K562 (cell line): ENCODE data around the gene GLRX2. TPM values are rescaled to one million over a fixed set of nuclear protein-coding genes. Genes with fewer than 3 reads are reported as not detected.

Experiments used
- ARID1B ChIP-seq: fragments of 450-650 bp; IDR thresholded peaks from 2 replicates; pipeline ENCODE4 v1.6.1; 2016; ENCODE audit warnings: antibody characterized with exemption, mild to moderate bottlenecking, inconsistent platforms
- CBFA2T3 ChIP-seq: fragments of 450-650 bp; IDR thresholded peaks from 2 replicates; pipeline ENCODE4 v1.6.1; 2017
- DNMT1 ChIP-seq: fragments of 450-650 bp; IDR thresholded peaks from 2 replicates; pipeline ENCODE4 v1.6.1; 2016; ENCODE audit warnings: antibody characterized with exemption, mild to moderate bottlenecking
- EGR1 ChIP-seq: fragments of 450-650 bp; conservative IDR thresholded peaks from 2 replicates; pipeline ENCODE4 v1.6.1; 2017; ENCODE audit warnings: mild to moderate bottlenecking
- FOSL1 ChIP-seq: fragments of 200-800 bp; sonication (Bioruptor generic); conservative IDR thresholded peaks from 2 replicates; pipeline ENCODE4 v1.6.1; 2016; ENCODE audit warnings: missing genetic modification characterization, missing compliant biosample characterization
- GABPB1 ChIP-seq: sonication (generic); formaldehyde crosslinking; IDR thresholded peaks from 2 replicates; pipeline ENCODE4 v1.8.0; 2022; ENCODE audit warnings: mild to moderate bottlenecking, missing genetic modification reagents
- GATAD2B ChIP-seq: fragments of 450-650 bp; IDR thresholded peaks from 2 replicates; pipeline ENCODE4 v1.6.1; 2017; ENCODE audit warnings: mild to moderate bottlenecking, borderline replicate concordance
- NCOA2 ChIP-seq, 2 experiments: fragments of 450-650 bp; IDR thresholded peaks; 2 replicates each; pipeline ENCODE4 v1.6.1; 2018; ENCODE audit warnings: mild to moderate bottlenecking in 2 of 2, moderate library complexity in 1 of 2; ENCODE audit not compliant: partially characterized antibody in 2 of 2
- NCOR1 ChIP-seq: fragments of 450-650 bp; IDR thresholded peaks from 2 replicates; pipeline ENCODE4 v1.6.1; 2016; ENCODE audit warnings: mild to moderate bottlenecking, moderate library complexity
- NFIC ChIP-seq: fragments of 450-650 bp; IDR thresholded peaks from 2 replicates; pipeline ENCODE4 v1.6.1; 2017; ENCODE audit warnings: mild to moderate bottlenecking, inconsistent platforms
- RBM39 ChIP-seq: fragments of 200-400 bp; formaldehyde crosslinking; optimal IDR thresholded peaks from 2 replicates; pipeline ENCODE3; 2018; ENCODE audit warnings: low read depth, low read length
- SMARCE1 ChIP-seq: fragments of 450-650 bp; IDR thresholded peaks from 2 replicates; pipeline ENCODE4 v1.7.1; 2016; ENCODE audit warnings: mild to moderate bottlenecking
- STAT5A ChIP-seq: IDR thresholded peaks from 2 replicates; pipeline ENCODE4 v1.6.1; 2012; ENCODE audit warnings: low read length, inconsistent platforms, borderline replicate concordance
- TBP ChIP-seq: optimal IDR thresholded peaks from 2 replicates; pipeline ENCODE3; 2011; ENCODE audit warnings: low read depth, low read length, improper control_type of control experiment
- TEAD4 ChIP-seq, 2 experiments: sonication (generic) in 1 of 2; formaldehyde crosslinking in 1 of 2; IDR thresholded peaks; 2 replicates each; pipeline versions ENCODE4 v1.6.1 to v1.8.0; 2012 to 2022; ENCODE audit warnings: borderline replicate concordance in 1 of 2, inconsistent platforms in 1 of 2, low read length in 1 of 2, mild to moderate bottlenecking in 1 of 2, missing genetic modification reagents in 1 of 2
- TOE1 ChIP-seq, 2 experiments: fragments of 450-650 bp in 1 of 2; sonication (generic) in 1 of 2; formaldehyde crosslinking in 1 of 2; IDR thresholded peaks; 2 replicates each; pipeline versions ENCODE4 v1.7.1 to v1.8.0; 2016 to 2022; ENCODE audit warnings: borderline replicate concordance in 2 of 2, mild to moderate bottlenecking in 2 of 2, antibody characterized with exemption in 1 of 2, inconsistent platforms in 1 of 2, low read depth in 1 of 2, missing genetic modification reagents in 1 of 2, moderate library complexity in 1 of 2
- ZNF518B ChIP-seq: fragments of 250-450 bp; sonication (Bioruptor Pico); IDR thresholded peaks from 2 replicates; pipeline ENCODE4 v1.5.0; 2021; ENCODE audit warnings: mild to moderate bottlenecking, moderate library complexity
- polyA plus RNA-seq, 8 experiments: library from polyadenylated mRNA; depleted of rRNA in 4 of 8; stranded (reverse) in 5 of 8; unstranded in 3 of 8; fragments of >200 nt; fragmentation: Nextera tagmentation in 2 of 8; fragmentation: Illumina TruSeq in 1 of 8; extraction: Ambion mirVana in 2 of 8; extraction: Trizol in 1 of 8; gene quantifications; 2 replicates each; pipeline versions ENCODE4 v1.2.1 to v1.2.3, GENCODE V29; 2011 to 2014; ENCODE audit warnings: inconsistent platforms in 1 of 8, missing spikeins in 1 of 8
- total RNA-seq, 7 experiments: library from RNA; depleted of rRNA in 6 of 7; stranded (reverse); fragments of >200 nt in 6 of 7; fragmentation: Illumina TruSeq in 2 of 7; extraction: Trizol in 2 of 7; gene quantifications; 2 replicates each; pipeline versions ENCODE4 v1.2.1 to v1.2.3, GENCODE V29; 2011 to 2021; ENCODE audit warnings: low replicate concordance in 1 of 7
- TF ChIP-seq, protein P1 (sequence below): fragments of 200-400 bp; formaldehyde crosslinking; IDR thresholded peaks from 2 replicates; pipeline ENCODE4 v1.6.1; 2017; ENCODE audit warnings: mild to moderate bottlenecking, low read depth, low read length, moderate library complexity
- TF ChIP-seq, protein P2 (sequence below): fragments of 450-650 bp; IDR thresholded peaks from 2 replicates; pipeline ENCODE4 v1.6.1; 2016
- TF ChIP-seq, protein P3 (sequence below): fragments of 150-350 bp; conservative IDR thresholded peaks from 2 replicates; pipeline ENCODE4 v1.6.1; 2014; ENCODE audit warnings: low read length

GLRX2 gene
- total and polyA plus RNA-seq, 9 of the 15 experiments (the other 6 are each of a cell fraction or from before 2014, with no cell fraction given), result 13.3 to 82.6 (median 55.1) TPM

DNA sequence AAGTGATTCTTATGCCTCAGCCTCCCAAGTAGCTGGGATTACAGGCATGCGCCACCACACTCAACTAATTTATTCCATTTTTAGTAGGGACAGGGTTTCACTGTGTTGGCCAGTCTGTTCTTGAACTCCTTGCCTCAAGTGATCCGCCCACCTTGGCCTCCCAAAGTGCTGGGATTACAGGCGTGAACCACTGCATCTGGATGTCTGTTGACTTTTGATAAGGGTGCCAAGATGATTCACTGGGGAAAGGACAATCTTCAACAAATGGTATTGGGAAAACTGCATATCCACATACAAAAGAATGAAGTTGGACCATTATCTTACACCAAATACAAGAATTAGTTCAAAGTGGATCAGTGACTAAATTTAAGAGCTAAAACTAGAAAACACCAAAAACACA, 26.0 kb downstream of the GLRX2 start (continued):
- TF ChIP-seq, protein P1, sequence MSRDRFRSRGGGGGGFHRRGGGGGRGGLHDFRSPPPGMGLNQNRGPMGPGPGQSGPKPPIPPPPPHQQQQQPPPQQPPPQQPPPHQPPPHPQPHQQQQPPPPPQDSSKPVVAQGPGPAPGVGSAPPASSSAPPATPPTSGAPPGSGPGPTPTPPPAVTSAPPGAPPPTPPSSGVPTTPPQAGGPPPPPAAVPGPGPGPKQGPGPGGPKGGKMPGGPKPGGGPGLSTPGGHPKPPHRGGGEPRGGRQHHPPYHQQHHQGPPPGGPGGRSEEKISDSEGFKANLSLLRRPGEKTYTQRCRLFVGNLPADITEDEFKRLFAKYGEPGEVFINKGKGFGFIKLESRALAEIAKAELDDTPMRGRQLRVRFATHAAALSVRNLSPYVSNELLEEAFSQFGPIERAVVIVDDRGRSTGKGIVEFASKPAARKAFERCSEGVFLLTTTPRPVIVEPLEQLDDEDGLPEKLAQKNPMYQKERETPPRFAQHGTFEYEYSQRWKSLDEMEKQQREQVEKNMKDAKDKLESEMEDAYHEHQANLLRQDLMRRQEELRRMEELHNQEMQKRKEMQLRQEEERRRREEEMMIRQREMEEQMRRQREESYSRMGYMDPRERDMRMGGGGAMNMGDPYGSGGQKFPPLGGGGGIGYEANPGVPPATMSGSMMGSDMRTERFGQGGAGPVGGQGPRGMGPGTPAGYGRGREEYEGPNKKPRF, result no peak
- TF ChIP-seq ARID1B (peak; percentile 86), GATAD2B (no peak), TOE1 (IDR thresholded peaks at IDR 0.05; ENCODE audit: borderline replicate concordance) (no peak), TOE1 (CRISPR knock-in tag; IDR thresholded peaks at IDR 0.05; ENCODE audit: borderline replicate concordance, low read depth) (no peak), CBFA2T3 (peak; percentile 91), GABPB1 (CRISPR knock-in tag) (no peak), NCOA2 (IDR thresholded peaks at IDR 0.05; ENCODE audit: partially characterized antibody in 2 of 2) (no peak), RBM39 (no peak), TBP (no peak), SMARCE1 (peak; percentile 61; the same call in 1 of the 2 replicates), DNMT1 (no peak), EGR1 (peak; percentile 82), NFIC (peak; percentile 46), ZNF518B (CRISPR knock-in tag) (no peak), STAT5A (0 out of 2 replicates have a peak, but pooled peaks have one; percentile 23), FOSL1 (tag) (peak; percentile 71), TEAD4 (IDR thresholded peaks at IDR 0.05; ENCODE audit: low read length) (peak; percentile 53; the same call in 1 of the 2 replicates), TEAD4 (CRISPR knock-in tag; IDR thresholded peaks at IDR 0.05; ENCODE audit: borderline replicate concordance) (no peak), NCOR1 (peak; percentile 69)
- TF ChIP-seq, protein P2, sequence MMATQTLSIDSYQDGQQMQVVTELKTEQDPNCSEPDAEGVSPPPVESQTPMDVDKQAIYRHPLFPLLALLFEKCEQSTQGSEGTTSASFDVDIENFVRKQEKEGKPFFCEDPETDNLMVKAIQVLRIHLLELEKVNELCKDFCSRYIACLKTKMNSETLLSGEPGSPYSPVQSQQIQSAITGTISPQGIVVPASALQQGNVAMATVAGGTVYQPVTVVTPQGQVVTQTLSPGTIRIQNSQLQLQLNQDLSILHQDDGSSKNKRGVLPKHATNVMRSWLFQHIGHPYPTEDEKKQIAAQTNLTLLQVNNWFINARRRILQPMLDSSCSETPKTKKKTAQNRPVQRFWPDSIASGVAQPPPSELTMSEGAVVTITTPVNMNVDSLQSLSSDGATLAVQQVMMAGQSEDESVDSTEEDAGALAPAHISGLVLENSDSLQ, result no peak
- TF ChIP-seq, protein P3, sequence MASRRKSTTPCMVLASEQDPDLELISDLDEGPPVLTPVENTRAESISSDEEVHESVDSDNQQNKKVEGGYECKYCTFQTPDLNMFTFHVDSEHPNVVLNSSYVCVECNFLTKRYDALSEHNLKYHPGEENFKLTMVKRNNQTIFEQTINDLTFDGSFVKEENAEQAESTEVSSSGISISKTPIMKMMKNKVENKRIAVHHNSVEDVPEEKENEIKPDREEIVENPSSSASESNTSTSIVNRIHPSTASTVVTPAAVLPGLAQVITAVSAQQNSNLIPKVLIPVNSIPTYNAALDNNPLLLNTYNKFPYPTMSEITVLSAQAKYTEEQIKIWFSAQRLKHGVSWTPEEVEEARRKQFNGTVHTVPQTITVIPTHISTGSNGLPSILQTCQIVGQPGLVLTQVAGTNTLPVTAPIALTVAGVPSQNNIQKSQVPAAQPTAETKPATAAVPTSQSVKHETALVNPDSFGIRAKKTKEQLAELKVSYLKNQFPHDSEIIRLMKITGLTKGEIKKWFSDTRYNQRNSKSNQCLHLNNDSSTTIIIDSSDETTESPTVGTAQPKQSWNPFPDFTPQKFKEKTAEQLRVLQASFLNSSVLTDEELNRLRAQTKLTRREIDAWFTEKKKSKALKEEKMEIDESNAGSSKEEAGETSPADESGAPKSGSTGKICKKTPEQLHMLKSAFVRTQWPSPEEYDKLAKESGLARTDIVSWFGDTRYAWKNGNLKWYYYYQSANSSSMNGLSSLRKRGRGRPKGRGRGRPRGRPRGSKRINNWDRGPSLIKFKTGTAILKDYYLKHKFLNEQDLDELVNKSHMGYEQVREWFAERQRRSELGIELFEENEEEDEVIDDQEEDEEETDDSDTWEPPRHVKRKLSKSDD, result no peak
